GM19043 (cell line): Measurements from ENCODE around the gene MACROH2A2.
"Not testable (repeated sequence)": the region's sequence is repeated elsewhere in the genome, so short reads cannot be mapped to it uniquely, and the experiment has no call there.

Experiments used
- ATAC-seq: cut with Tn5 transposase; IDR thresholded peaks from one replicate; pipeline ENCODE4 v1.9.1; 2021; ENCODE audit warnings: low read depth; ENCODE audit not compliant: unreplicated experiment

The MACROH2A2 gene

GRCh38 chr10:70097459-70097858 is 44.8 kb downstream of the MACROH2A2 start:
- no peak for ATAC-seq

GRCh38 chr10:70098271-70098670 is 45.6 kb downstream of the MACROH2A2 start:
- ATAC-seq, result no peak

GRCh38 chr10:70101068-70101562 is 48.5 kb downstream of the MACROH2A2 start:
- ATAC-seq, result not testable (repeated sequence)

- ATAC-seq, result no peak
These were observed 49.0 kb downstream of the MACROH2A2 start for GRCh38 chr10:70101668-70102067.

GRCh38 chr10:70106958-70107791 is 54.5 kb downstream of the MACROH2A2 start:
- ATAC-seq, result peak; percentile 72

GRCh38 chr10:70109064-70109729 is 56.6 kb downstream of the MACROH2A2 start:
- no peak for ATAC-seq

- no peak for ATAC-seq
These were observed 58.9 kb downstream of the MACROH2A2 start for GRCh38 chr10:70111496-70111895.

GRCh38 chr10:70112071-70112470 is 59.4 kb downstream of the MACROH2A2 start:
- no peak for ATAC-seq

- no peak for ATAC-seq
These were observed 62.3 kb downstream of the MACROH2A2 start for GRCh38 chr10:70114902-70115301.

- no peak for ATAC-seq
These were observed 63.5 kb downstream of the MACROH2A2 start for GRCh38 chr10:70115948-70116682.

- ATAC-seq, result no peak
These were observed 65.0 kb downstream of the MACROH2A2 start for GRCh38 chr10:70117646-70118045.

- ATAC-seq, result no peak
These were observed 65.5 kb downstream of the MACROH2A2 start for GRCh38 chr10:70118196-70118595.

GRCh38 chr10:70119197-70119596 is 66.6 kb downstream of the MACROH2A2 start:
- ATAC-seq, result no peak

GRCh38 chr10:70119623-70120022 is 67.0 kb downstream of the MACROH2A2 start:
- ATAC-seq, result no peak

- ATAC-seq, result no peak
These were observed 67.8 kb downstream of the MACROH2A2 start for GRCh38 chr10:70120417-70120816.

- ATAC-seq, result no peak
These were observed 68.8 kb downstream of the MACROH2A2 start for GRCh38 chr10:70121281-70121949.

- no peak for ATAC-seq
These were observed 70.1 kb downstream of the MACROH2A2 start for GRCh38 chr10:70122742-70123141.

GRCh38 chr10:70123166-70123565 is 70.5 kb downstream of the MACROH2A2 start:
- ATAC-seq, result not testable (repeated sequence)

GRCh38 chr10:70123817-70124216 is 71.2 kb downstream of the MACROH2A2 start:
- no peak for ATAC-seq

- no peak for ATAC-seq
These were observed 71.8 kb downstream of the MACROH2A2 start for GRCh38 chr10:70124415-70124814.
